ENCODE measurements around the gene NLE1.

- TF ChIP-seq CTCF (conservative IDR thresholded peaks at IDR 0.05; ENCODE audit: low read length) (no peak), EZH2phosphoT487 (IDR thresholded peaks at IDR 0.05; ENCODE audit: borderline replicate concordance, low read depth, low read length) (no peak)
These were observed 45.4 kb upstream of the NLE1 start for GRCh38 chr17:35187481-35187880.

All from OCI-LY7 (cell line).